Dendritic cell treated with granulocyte-macrophage colony-stimulating factor and Interleukin-4, amounts not matched to agents 40 ng/mL and 50 ng/mL, for 4 days (primary cell): ENCODE data around the gene C16orf90.
A peak's percentile ranks its signal among the peaks of the same experiment; 100 is the strongest.
"Not testable (repeated sequence)": the region's sequence is repeated elsewhere in the genome, so short reads cannot be mapped to it uniquely, and the experiment has no call there.

Experiments
- H3K27ac Mint-ChIP-seq: one replicate; pipeline ENCODE4 v1.8.0; 2022; ENCODE audit warnings: mild to moderate bottlenecking, mixed read lengths
- H3K27me3 Mint-ChIP-seq: one replicate; pipeline ENCODE4 v1.8.0; 2022; ENCODE audit warnings: mild to moderate bottlenecking, mixed read lengths
- H3K36me3 Mint-ChIP-seq: one replicate; pipeline ENCODE4 v1.8.0; 2022; ENCODE audit warnings: low read depth, mixed read lengths
- H3K4me1 Mint-ChIP-seq: one replicate; pipeline ENCODE4 v1.8.0; 2022; ENCODE audit warnings: low read depth, mixed read lengths
- H3K4me3 Mint-ChIP-seq: one replicate; pipeline ENCODE4 v1.8.0; 2022; ENCODE audit warnings: mild to moderate bottlenecking, moderate library complexity, mixed read lengths
- H3K9me3 Mint-ChIP-seq: one replicate; pipeline ENCODE4 v1.8.0; 2022; ENCODE audit warnings: mixed read lengths
- intact Hi-C: fragments of 100-400 bp; cut with micrococcal nuclease; formaldehyde crosslinking; loops from one replicate; pipeline ENCODE4 v1.15.0; 2022

The C16orf90 gene

GRCh38 chr16:3485097-3485745, 10.1 kb downstream of the C16orf90 start:
- Mint-ChIP-seq H3K27ac (no peak overlapping the region), H3K4me3 (no peak overlapping the region), H3K36me3 (peaks cover 86% of the 10 kb centered on the region), H3K4me1 (no peaks in the 10 kb centered on the region), H3K9me3 (no peaks in the 10 kb centered on the region), H3K27me3 (no peaks in the 10 kb centered on the region)
- intact Hi-C loops, result no loop called here

GRCh38 chr16:3484318-3485096, 10.8 kb downstream of the C16orf90 start:
- Mint-ChIP-seq H3K4me3 (no peak overlapping the region), H3K27me3 (no peaks in the 10 kb centered on the region), H3K36me3 (peaks cover 93% of the 10 kb centered on the region), H3K27ac (no peak overlapping the region), H3K9me3 (no peaks in the 10 kb centered on the region), H3K4me1 (no peaks in the 10 kb centered on the region)
- intact Hi-C loops, result no loop called here

GRCh38 chr16:3482659-3483241, 12.5 kb downstream of the C16orf90 start:
- intact Hi-C loops, result no loop called here
- Mint-ChIP-seq H3K4me1 (no peaks in the 10 kb centered on the region), H3K27ac (no peak overlapping the region), H3K4me3 (no peak overlapping the region), H3K36me3 (peaks cover 100% of the 10 kb centered on the region), H3K9me3 (no peaks in the 10 kb centered on the region), H3K27me3 (no peaks in the 10 kb centered on the region)

- Mint-ChIP-seq H3K4me3 (no peak overlapping the region), H3K4me1 (no peaks in the 10 kb centered on the region), H3K27me3 (no peaks in the 10 kb centered on the region), H3K27ac (no peak overlapping the region), H3K9me3 (no peaks in the 10 kb centered on the region), H3K36me3 (peaks cover 97% of the 10 kb centered on the region)
- intact Hi-C loops, result no loop called here
Measured at GRCh38 chr16:3481696-3482658, 13.3 kb downstream of the C16orf90 start.

- no peaks in the 10 kb centered on the region for H3K4me1 Mint-ChIP-seq
- H3K9me3 Mint-ChIP-seq, result no peaks in the 10 kb centered on the region
- H3K36me3 Mint-ChIP-seq, result peaks cover 97% of the 10 kb centered on the region
- H3K27me3 Mint-ChIP-seq, result no peaks in the 10 kb centered on the region
- intact Hi-C loops, result no loop called here
- H3K4me3 Mint-ChIP-seq, result no peak overlapping the region
- no peak overlapping the region for H3K27ac Mint-ChIP-seq
Measured at GRCh38 chr16:3480901-3481695, 14.2 kb downstream of the C16orf90 start.

GRCh38 chr16:3479654-3480216, 15.6 kb downstream of the C16orf90 start:
- Mint-ChIP-seq H3K4me3 (no peak overlapping the region), H3K27ac (no peak overlapping the region), H3K36me3 (peaks cover 97% of the 10 kb centered on the region), H3K27me3 (no peaks in the 10 kb centered on the region), H3K4me1 (peaks cover 7% of the 10 kb centered on the region), H3K9me3 (no peaks in the 10 kb centered on the region)
- intact Hi-C loops, result no loop called here

- Mint-ChIP-seq H3K27me3 (no peaks in the 10 kb centered on the region), H3K36me3 (peaks cover 92% of the 10 kb centered on the region), H3K4me3 (no peak overlapping the region), H3K27ac (no peak overlapping the region), H3K9me3 (no peaks in the 10 kb centered on the region), H3K4me1 (peaks cover 10% of the 10 kb centered on the region)
- intact Hi-C loops, result no loop called here
Measured at GRCh38 chr16:3478242-3478925, 16.9 kb downstream of the C16orf90 start.

- peaks cover 14% of the 10 kb centered on the region for H3K4me1 Mint-ChIP-seq
- H3K4me3 Mint-ChIP-seq, result no peak overlapping the region
- no peak overlapping the region for H3K27ac Mint-ChIP-seq
- intact Hi-C loops, result no loop called here
- H3K36me3 Mint-ChIP-seq, result peaks cover 92% of the 10 kb centered on the region
- H3K27me3 Mint-ChIP-seq, result no peaks in the 10 kb centered on the region
- no peaks in the 10 kb centered on the region for H3K9me3 Mint-ChIP-seq
Measured at GRCh38 chr16:3476409-3476808, 18.9 kb downstream of the C16orf90 start.

GRCh38 chr16:3475604-3476375, 19.5 kb downstream of the C16orf90 start:
- Mint-ChIP-seq H3K4me1 (peaks cover 14% of the 10 kb centered on the region), H3K36me3 (peaks cover 92% of the 10 kb centered on the region), H3K4me3 (no peak overlapping the region), H3K27me3 (no peaks in the 10 kb centered on the region), H3K27ac (peak overlapping the region; percentile 28), H3K9me3 (no peaks in the 10 kb centered on the region)
- intact Hi-C loops, result no loop called here

GRCh38 chr16:3474870-3475269, 20.4 kb downstream of the C16orf90 start:
- Mint-ChIP-seq H3K27ac (peak overlapping the region; percentile 28), H3K4me1 (peaks cover 16% of the 10 kb centered on the region), H3K36me3 (peaks cover 92% of the 10 kb centered on the region)
- H3K27me3 Mint-ChIP-seq, H3K4me3 Mint-ChIP-seq, intact Hi-C loops, H3K9me3 Mint-ChIP-seq: not testable (repeated sequence)

GRCh38 chr16:3474136-3474779, 21.0 kb downstream of the C16orf90 start:
- no peak overlapping the region for H3K27ac Mint-ChIP-seq
- peaks cover 23% of the 10 kb centered on the region for H3K4me1 Mint-ChIP-seq
- intact Hi-C loops, result no loop called here
- H3K9me3 Mint-ChIP-seq, result no peaks in the 10 kb centered on the region
- no peak overlapping the region for H3K4me3 Mint-ChIP-seq
- H3K36me3 Mint-ChIP-seq, result peaks cover 92% of the 10 kb centered on the region
- no peaks in the 10 kb centered on the region for H3K27me3 Mint-ChIP-seq

- H3K4me3 Mint-ChIP-seq, H3K27me3 Mint-ChIP-seq, H3K9me3 Mint-ChIP-seq, intact Hi-C loops, H3K27ac Mint-ChIP-seq: not testable (repeated sequence)
- H3K36me3 Mint-ChIP-seq, result peaks cover 92% of the 10 kb centered on the region
- peaks cover 26% of the 10 kb centered on the region for H3K4me1 Mint-ChIP-seq
Measured at GRCh38 chr16:3473596-3473943, 21.7 kb downstream of the C16orf90 start.
